H7 (cell line): ENCODE results near the gene ANK3. TPM values are rescaled to one million over a fixed set of nuclear protein-coding genes. Genes with fewer than 3 reads are reported as not detected.

Source experiments
- DNase-seq: peaks from one replicate; pipeline ENCODE4 v3.0.0; 2012
- H3K27me3 ChIP-seq: 2 replicates; pipeline ENCODE4 v1.6.0; 2011; ENCODE audit warnings: mild to moderate bottlenecking, low read length; ENCODE audit not compliant: control insufficient read depth, insufficient read depth
- H3K36me3 ChIP-seq: replicated peaks from 2 replicates; pipeline ENCODE4 v1.5.1; 2011; ENCODE audit warnings: low read length; ENCODE audit not compliant: control insufficient read depth, insufficient read depth
- H3K4me3 ChIP-seq: 2 replicates; pipeline ENCODE4 v1.5.1; 2011; ENCODE audit warnings: low read depth, mild to moderate bottlenecking, control low read depth, low read length, moderate library complexity; ENCODE audit not compliant: insufficient read depth
- total RNA-seq: library from RNA; depleted of rRNA; stranded (reverse); fragments of >200 nt; shearing (Covaris generic); gene quantifications from 2 replicates; pipeline ENCODE4 v1.2.3, GENCODE V29; 2014

The ANK3 gene
- total RNA-seq, 1 experiment from 2014 or later, result 21.7 TPM

DNA sequence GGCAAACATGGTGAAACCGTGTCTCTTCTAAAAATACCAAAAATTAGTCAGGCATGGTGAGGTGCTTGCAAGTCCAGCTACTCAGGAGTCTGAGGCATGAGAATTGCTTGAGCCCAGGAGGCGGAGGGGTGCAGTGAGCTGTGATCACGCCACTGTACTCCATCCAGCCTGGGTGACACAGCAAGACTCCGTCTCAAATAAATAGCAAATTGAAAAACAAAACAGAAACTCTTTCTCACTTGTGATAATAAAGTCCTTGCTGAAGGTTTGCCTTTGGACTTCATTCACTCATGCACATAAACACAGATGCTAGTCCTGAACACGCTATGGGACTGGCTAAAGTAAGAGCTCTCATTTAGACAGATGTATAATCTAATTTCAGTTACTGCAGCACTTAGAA is 37.6 kb downstream of the ANK3 start:
- Histone ChIP-seq H3K4me3 (no peak overlapping the region), H3K36me3 (no peaks in the 10 kb centered on the region), H3K27me3 (no peaks in the 10 kb centered on the region)
- no peak for DNase-seq

DNA sequence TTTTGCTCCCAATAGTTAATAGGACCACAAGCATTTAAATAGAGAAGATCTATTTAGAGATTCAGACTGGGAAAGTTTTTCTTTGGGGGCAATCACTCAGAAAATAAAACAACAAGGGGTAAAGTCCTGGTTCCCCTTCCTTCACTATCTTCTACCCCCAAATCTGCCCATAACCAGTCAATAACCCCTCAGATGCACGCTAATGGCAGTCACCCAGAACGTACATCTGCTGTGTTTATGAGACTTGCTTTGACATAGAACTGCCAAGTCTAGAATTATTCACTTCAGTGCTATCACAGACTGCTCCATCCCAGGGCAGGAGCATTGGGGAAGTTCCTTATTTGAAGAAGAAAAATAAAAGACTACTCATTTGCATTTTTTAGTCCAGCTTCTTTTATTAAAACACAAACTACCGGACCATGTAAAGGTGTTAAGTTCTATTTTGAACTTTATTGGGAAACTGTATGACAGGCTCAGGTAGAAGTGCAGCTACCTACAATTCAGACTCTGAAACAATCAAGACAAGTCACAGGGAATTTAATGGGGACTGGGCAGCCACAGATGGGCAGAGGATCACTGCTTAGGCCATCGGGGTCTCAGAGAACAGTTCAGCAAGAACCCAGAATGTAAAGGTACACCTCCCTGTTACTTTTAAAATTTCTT is 38.4 kb downstream of the ANK3 start:
- no peak for DNase-seq
- Histone ChIP-seq H3K36me3 (no peaks in the 10 kb centered on the region), H3K27me3 (no peaks in the 10 kb centered on the region), H3K4me3 (no peak overlapping the region)

DNA sequence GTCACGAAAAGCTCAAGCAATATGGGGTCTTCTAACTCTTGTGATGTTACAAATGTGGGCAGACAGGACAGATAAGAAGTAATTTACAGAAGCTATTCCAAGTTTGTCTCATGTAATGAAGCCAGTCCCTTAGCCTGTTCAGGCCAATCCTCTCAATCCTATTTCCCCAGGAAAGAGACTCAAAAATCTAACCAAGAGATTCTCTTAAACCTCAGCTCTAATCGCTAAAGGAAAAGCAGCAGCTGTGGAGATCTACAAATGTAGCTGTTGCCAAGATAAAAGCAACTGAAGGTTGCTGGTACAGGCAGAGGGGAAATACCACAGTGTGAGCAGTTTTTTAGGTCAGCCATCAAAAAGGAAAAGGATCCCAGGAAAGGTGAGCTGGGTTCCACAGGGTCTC is 39.3 kb downstream of the ANK3 start:
- Histone ChIP-seq H3K4me3 (no peak overlapping the region), H3K27me3 (no peaks in the 10 kb centered on the region), H3K36me3 (no peaks in the 10 kb centered on the region)
- DNase-seq, result no peak

DNA sequence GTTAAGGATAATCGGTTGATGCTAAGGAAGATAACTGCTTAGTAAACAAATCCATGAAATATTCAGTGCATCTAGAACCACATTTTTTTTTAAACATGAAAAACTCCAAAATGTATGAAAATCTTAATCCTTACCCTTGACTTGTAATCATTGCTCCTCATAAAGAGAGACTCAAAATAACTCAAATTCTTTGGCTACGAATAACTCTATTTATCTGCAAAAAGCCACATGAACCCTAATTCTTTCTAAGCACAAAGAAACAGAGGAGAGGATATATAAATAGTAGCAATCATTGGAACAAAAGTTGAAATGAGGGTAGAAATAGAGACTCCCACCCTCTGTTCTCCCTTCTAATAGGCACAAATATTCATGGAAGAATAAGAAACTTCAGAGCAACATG is 40.2 kb downstream of the ANK3 start:
- no peak for DNase-seq
- Histone ChIP-seq H3K27me3 (no peaks in the 10 kb centered on the region), H3K4me3 (no peak overlapping the region), H3K36me3 (no peaks in the 10 kb centered on the region)

DNA sequence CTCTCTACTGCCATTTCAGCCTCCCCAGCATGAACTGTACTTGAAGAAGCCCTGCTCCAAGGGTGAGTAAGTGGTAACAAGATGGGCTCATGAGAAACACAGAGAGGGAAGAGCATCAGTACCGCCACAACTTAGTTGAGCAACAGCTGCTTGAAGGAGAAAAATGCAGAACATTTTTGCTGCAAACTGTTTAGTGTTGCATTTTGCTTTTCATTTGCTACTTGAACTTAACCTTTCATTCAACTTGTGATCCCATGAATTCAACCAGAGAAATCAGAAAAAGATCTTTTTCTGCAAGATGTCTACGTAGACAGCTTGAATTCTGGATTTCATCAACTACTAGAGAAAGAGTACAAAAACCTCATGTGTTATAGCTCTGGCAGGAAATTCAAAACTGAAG is 40.7 kb downstream of the ANK3 start:
- DNase-seq, result no peak
- no peak overlapping the region for H3K4me3 ChIP-seq
- H3K27me3 ChIP-seq, result no peaks in the 10 kb centered on the region
- no peaks in the 10 kb centered on the region for H3K36me3 ChIP-seq

DNA sequence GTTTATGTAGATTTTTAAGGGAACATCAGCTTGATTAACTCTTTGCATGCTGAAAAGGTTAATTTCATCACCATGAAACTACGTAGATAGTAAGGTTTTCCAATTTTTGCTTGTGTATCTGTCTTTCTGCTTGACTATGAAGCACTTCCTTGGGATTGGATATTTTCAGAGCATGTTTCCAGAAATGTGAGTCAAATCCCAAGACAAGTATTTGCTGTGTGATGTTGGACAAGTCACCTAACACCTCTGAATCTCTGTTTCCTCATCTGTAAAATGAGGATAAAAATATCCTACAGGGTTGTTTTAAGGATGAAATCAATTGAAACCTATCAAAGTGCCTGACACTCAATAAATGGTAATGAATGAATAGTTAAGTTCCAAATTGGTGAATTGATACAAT is 42.4 kb downstream of the ANK3 start:
- H3K36me3 ChIP-seq, result no peaks in the 10 kb centered on the region
- no peak for DNase-seq
- no peak overlapping the region for H3K4me3 ChIP-seq
- H3K27me3 ChIP-seq, result no peaks in the 10 kb centered on the region

DNA sequence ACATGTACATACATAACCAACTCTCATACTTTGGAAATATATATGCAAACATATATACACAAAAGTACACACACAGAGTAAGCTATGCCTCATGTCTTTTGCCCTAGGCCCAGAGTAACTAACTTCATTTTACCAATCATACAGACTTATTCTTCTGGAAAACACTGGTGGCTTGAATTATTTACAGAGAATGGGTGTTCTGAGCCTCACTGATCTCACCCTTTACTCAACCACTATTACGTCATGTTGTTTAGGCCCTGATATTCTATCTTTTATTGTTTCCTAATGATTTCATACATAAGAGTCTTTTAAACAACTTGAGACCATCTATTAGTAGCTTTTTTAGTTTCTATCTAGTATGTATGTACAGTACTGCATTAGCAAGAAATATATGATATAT is 43.0 kb downstream of the ANK3 start:
- Histone ChIP-seq H3K27me3 (no peaks in the 10 kb centered on the region), H3K36me3 (no peaks in the 10 kb centered on the region), H3K4me3 (no peak overlapping the region)
- DNase-seq, result no peak

DNA sequence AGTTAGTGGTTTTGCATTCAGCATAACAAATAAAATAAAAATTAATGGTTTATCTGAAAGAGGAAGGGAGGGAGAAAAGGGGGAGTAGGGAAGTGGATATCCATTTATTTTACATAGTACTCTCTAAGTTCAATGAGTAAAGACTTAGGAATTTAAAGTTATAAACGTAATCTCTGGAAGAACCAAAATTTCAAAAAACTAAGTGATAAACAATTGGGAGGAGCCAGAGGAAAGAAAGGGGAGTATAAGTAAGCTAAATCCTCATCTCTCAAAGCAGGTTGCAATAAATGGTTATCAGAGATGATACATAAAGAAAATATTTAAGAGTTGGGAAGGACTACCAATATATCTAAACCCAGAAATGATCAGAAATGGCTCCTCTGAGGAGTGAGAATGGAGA is 46.4 kb downstream of the ANK3 start:
- Histone ChIP-seq H3K4me3 (no peak overlapping the region), H3K36me3 (no peaks in the 10 kb centered on the region), H3K27me3 (no peaks in the 10 kb centered on the region)
- DNase-seq, result no peak

DNA sequence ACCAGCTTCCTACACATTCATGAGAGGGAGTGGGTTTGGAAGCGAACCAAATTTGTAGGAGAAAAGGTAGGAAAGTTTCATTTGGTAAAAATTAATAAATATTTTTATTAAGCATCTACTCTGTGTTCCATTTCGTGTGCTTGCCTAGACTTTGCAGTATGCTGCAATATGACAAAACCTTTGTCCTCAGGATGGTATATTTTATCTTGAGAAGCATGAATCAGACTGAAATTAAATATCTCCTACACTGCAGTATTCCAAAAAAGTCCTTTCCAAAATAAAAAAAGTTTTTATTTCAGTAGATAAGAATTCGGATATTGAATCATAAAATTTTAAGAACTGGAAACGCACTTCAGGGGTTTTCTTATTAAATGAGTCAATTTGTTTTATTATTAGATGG is 47.7 kb downstream of the ANK3 start:
- Histone ChIP-seq H3K27me3 (no peaks in the 10 kb centered on the region), H3K36me3 (no peaks in the 10 kb centered on the region), H3K4me3 (no peak overlapping the region)
- DNase-seq, result no peak

DNA sequence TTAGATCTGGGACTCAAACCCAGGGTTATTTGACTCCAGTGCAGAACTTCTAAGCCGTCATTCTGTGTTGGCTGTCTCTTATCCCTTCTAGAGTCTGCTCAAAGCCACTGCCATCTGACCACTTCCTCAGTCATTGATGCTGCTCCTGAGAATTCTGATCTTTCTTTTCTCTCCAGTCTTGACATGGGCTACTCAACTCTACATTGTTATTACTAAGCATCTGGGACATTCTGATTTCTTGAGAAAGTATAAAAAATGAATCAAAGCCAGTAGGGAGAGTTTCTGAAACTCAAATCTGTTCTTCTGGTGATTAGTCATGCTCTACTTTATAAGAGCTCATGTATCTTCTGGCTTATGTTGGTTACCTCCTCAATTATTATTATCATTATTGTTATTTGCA is 48.7 kb downstream of the ANK3 start:
- Histone ChIP-seq H3K27me3 (no peaks in the 10 kb centered on the region), H3K36me3 (no peaks in the 10 kb centered on the region), H3K4me3 (no peak overlapping the region)
- DNase-seq, result no peak

DNA sequence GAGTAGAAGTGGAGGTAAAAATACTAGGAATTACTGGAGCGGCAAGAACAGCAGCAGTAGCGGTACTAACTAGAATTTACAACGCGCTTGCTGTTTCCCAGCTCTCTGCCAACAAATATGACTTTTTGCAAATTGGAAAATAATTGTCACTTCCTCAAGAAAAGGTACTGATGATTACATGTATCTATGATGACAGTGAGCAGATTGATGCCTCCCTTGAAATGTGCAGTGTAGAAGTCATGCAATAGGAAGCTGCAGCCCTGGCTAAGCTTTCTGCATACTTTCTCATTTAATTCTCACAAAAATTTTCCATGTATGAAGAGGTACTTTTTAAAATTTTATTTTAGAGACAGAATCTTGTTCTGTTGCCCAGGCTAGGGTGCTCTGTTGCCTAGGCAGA is 49.9 kb downstream of the ANK3 start:
- Histone ChIP-seq H3K4me3 (no peak overlapping the region), H3K27me3 (no peaks in the 10 kb centered on the region), H3K36me3 (no peaks in the 10 kb centered on the region)
- DNase-seq, result no peak

DNA sequence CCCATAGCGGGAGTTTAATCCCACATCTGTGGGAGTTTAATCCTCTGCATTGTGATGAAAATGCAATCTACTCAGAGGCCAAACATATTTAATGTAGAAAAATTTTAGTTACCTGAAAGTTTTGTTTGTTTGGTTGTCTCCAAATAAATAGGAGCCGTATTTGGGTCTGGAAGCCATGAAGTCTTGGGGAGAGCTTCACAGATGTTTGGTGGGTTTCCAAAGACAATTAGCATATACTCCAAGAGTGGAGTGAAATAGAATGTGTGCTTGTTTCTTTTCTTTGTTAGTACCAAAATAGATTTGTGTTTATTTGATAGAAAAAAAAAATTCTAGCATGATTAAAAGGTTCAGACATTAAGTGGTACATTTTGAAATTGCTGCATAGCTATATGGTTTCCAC is 50.9 kb downstream of the ANK3 start:
- Histone ChIP-seq H3K27me3 (no peaks in the 10 kb centered on the region), H3K36me3 (no peaks in the 10 kb centered on the region), H3K4me3 (no peak overlapping the region)
- DNase-seq, result no peak

DNA sequence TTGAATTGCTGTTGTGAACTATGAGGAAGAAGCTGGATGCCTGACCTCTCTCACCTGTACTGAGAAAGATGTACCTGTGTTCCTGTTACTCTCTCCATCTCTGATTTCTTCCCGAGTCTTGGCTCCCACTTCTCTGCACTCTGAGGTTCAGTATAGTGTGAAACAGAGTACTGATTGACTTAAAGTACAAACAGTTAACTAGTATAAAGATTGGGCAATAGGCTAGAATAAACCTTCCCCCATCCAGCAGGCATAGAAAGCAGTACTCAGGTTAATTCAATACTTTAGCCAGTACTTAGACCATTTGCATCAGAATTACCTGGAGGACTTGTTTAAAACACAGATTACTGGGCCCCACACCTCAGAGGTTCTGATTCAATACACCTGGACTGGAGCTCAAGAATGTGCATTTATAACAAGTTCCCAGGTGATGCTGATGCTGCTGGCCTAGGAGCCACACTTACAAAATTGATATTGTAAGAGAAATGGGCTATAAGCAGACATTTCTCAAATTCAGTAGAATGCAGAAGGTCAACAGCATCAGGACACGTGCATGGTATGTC is 51.6 kb downstream of the ANK3 start:
- H3K36me3 ChIP-seq, result no peaks in the 10 kb centered on the region
- no peaks in the 10 kb centered on the region for H3K27me3 ChIP-seq
- H3K4me3 ChIP-seq, result no peak overlapping the region
- no peak for DNase-seq

DNA sequence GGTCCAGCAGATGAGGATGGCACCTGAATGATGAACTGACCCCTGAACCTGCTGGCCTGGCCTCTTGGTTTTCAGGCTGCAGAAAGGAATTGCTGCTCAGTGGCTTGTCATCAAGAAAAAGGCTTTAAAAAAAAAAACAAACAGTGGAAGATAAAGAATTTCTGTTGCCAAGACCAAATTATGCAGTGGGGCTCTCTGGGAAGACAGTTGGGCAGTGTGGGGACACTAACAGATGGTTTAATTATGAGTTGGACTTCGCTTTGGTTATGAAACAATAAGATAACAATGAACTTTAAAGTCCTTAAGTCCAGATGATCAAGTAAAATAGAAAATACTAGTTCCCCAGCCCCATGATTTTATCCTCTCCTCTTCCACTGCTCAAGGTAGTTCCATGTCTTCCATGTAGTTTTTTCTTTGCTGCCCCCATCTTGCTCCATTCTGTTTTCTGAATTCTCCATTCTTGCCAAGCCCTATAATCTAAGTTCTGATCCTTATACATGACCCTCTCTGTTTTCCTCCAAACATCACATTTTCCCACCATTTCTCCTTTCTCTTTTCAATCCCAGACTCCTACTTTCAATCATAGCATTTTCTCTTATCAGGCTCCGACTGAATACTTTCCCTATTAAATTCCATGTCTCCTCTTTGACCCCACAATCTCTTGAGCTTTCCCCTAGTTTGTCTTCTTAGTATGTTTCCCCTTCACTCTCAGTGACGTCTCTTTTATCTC is 52.6 kb downstream of the ANK3 start:
- H3K36me3 ChIP-seq, result no peaks in the 10 kb centered on the region

DNA sequence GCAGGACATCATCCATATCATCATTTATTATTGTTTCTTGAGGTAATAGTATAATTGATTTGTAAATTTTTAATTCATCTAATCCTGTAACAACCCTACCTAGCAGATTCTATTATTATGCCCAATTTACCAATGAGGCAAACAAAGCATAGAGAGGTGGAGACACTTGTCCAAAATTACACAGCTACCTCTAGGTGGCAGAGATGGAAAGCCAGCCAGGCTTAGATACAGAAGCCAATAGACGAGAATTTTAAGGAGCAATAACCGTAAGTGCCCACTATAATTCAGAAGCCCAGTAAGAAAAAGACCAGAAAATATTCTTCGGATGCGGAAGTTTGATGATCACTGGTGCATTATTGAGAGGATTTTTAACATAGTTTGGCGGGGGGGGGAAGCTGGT is 54.0 kb downstream of the ANK3 start:
- DNase-seq, result no peak
- Histone ChIP-seq H3K4me3 (no peak overlapping the region), H3K36me3 (no peaks in the 10 kb centered on the region), H3K27me3 (no peaks in the 10 kb centered on the region)

More for the DNA sequence above, 52.6 kb downstream of the ANK3 start:
- DNase-seq, result no peak
- H3K4me3 ChIP-seq, result no peak overlapping the region
- H3K27me3 ChIP-seq, result no peaks in the 10 kb centered on the region
